ENCODE results near the gene DCAF7. TPM values are rescaled to one million over a fixed set of nuclear protein-coding genes. Genes with fewer than 3 reads are reported as not detected.

The DCAF7 gene
- 77.3 TPM for polyA plus RNA-seq (2013, experiment 1 of 2)
- polyA plus RNA-seq (2013, experiment 2 of 2) = 69.2 TPM

- WGBS, 2 experiments (ENCODE audit: insufficient coverage in 2 of 2) = 0 to 1% methylated on average over 65 to 68 of the region's 72 CpGs
- no peaks in the 10 kb centered on the region for H3K9me3 ChIP-seq (ENCODE audit: control insufficient read depth, low read length)
- H3K27ac ChIP-seq (ENCODE audit: low read depth, low read length, severe bottlenecking) = peak within 1 kb of the TSS; percentile 93
- H3K4me3 ChIP-seq (ENCODE audit: extremely low read depth, insufficient read depth, low read length, poor library complexity, severe bottlenecking) = peak within 1 kb of the TSS; percentile 94
- peaks cover 19% of the 10 kb centered on the region for H3K36me3 ChIP-seq (ENCODE audit: control insufficient read depth, insufficient read depth, low read length)
- H3K4me1 ChIP-seq (ENCODE audit: control insufficient read depth, insufficient read depth, low read length, poor library complexity, severe bottlenecking) = peaks cover 3% of the 10 kb centered on the region
Measured at GRCh38 chr17:63549946-63550816, at the start of gene DCAF7. DCAF7 (plus strand) TSS chr17:63550477; CDS start chr17:63550678, 201 bp downstream.

GRCh38 chr17:63500543-63501390, 49.5 kb upstream of the DCAF7 start:
- Histone ChIP-seq H3K27ac (ENCODE audit: low read depth, low read length, severe bottlenecking) (no peak overlapping the region), H3K9me3 (ENCODE audit: control insufficient read depth, low read length) (no peaks in the 10 kb centered on the region), H3K4me1 (ENCODE audit: control insufficient read depth, insufficient read depth, low read length, poor library complexity, severe bottlenecking) (peaks cover 5% of the 10 kb centered on the region), H3K4me3 (ENCODE audit: extremely low read depth, insufficient read depth, low read length, poor library complexity, severe bottlenecking) (no peak overlapping the region), H3K36me3 (ENCODE audit: control insufficient read depth, insufficient read depth, low read length) (no peaks in the 10 kb centered on the region)
- WGBS, 2 experiments (ENCODE audit: insufficient coverage in 2 of 2) = 62 to 79% methylated on average over 13 to 14 of the region's 14 CpGs

- Histone ChIP-seq H3K9me3 (ENCODE audit: control insufficient read depth, low read length) (no peaks in the 10 kb centered on the region), H3K36me3 (ENCODE audit: control insufficient read depth, insufficient read depth, low read length) (no peaks in the 10 kb centered on the region), H3K4me1 (ENCODE audit: control insufficient read depth, insufficient read depth, low read length, poor library complexity, severe bottlenecking) (peaks cover 5% of the 10 kb centered on the region), H3K4me3 (ENCODE audit: extremely low read depth, insufficient read depth, low read length, poor library complexity, severe bottlenecking) (no peak overlapping the region), H3K27ac (ENCODE audit: low read depth, low read length, severe bottlenecking) (no peak overlapping the region)
- 81 to 85% methylated on average over 4 of the region's 8 CpGs for WGBS, 2 experiments (ENCODE audit: insufficient coverage in 2 of 2)
Measured at GRCh38 chr17:63503341-63503705, 47.0 kb upstream of the DCAF7 start.

GRCh38 chr17:63504261-63504660, 46.0 kb upstream of the DCAF7 start:
- Histone ChIP-seq H3K9me3 (ENCODE audit: control insufficient read depth, low read length) (no peaks in the 10 kb centered on the region), H3K4me3 (ENCODE audit: extremely low read depth, insufficient read depth, low read length, poor library complexity, severe bottlenecking) (no peak overlapping the region), H3K27ac (ENCODE audit: low read depth, low read length, severe bottlenecking) (no peak overlapping the region), H3K4me1 (ENCODE audit: control insufficient read depth, insufficient read depth, low read length, poor library complexity, severe bottlenecking) (peaks cover 3% of the 10 kb centered on the region), H3K36me3 (ENCODE audit: control insufficient read depth, insufficient read depth, low read length) (no peaks in the 10 kb centered on the region)

GRCh38 chr17:63505341-63505740, 44.9 kb upstream of the DCAF7 start:
- no peaks in the 10 kb centered on the region for H3K4me1 ChIP-seq (ENCODE audit: control insufficient read depth, insufficient read depth, low read length, poor library complexity, severe bottlenecking)
- WGBS, 2 experiments (ENCODE audit: insufficient coverage in 2 of 2) = 90 to 93% methylated on average over 3 to 5 of the region's 9 CpGs
- no peaks in the 10 kb centered on the region for H3K9me3 ChIP-seq (ENCODE audit: control insufficient read depth, low read length)
- no peaks in the 10 kb centered on the region for H3K36me3 ChIP-seq (ENCODE audit: control insufficient read depth, insufficient read depth, low read length)
- no peak overlapping the region for H3K27ac ChIP-seq (ENCODE audit: low read depth, low read length, severe bottlenecking)
- no peak overlapping the region for H3K4me3 ChIP-seq (ENCODE audit: extremely low read depth, insufficient read depth, low read length, poor library complexity, severe bottlenecking)

- Histone ChIP-seq H3K27ac (ENCODE audit: low read depth, low read length, severe bottlenecking) (no peak overlapping the region), H3K9me3 (ENCODE audit: control insufficient read depth, low read length) (no peaks in the 10 kb centered on the region), H3K36me3 (ENCODE audit: control insufficient read depth, insufficient read depth, low read length) (no peaks in the 10 kb centered on the region), H3K4me1 (ENCODE audit: control insufficient read depth, insufficient read depth, low read length, poor library complexity, severe bottlenecking) (no peaks in the 10 kb centered on the region), H3K4me3 (ENCODE audit: extremely low read depth, insufficient read depth, low read length, poor library complexity, severe bottlenecking) (no peak overlapping the region)
- 71 to 100% methylated on average over 1 to 2 of the region's 3 CpGs for WGBS, 2 experiments (ENCODE audit: insufficient coverage in 2 of 2)
Measured at GRCh38 chr17:63506627-63507026, 43.6 kb upstream of the DCAF7 start.

- Histone ChIP-seq H3K9me3 (ENCODE audit: control insufficient read depth, low read length) (no peaks in the 10 kb centered on the region), H3K36me3 (ENCODE audit: control insufficient read depth, insufficient read depth, low read length) (no peaks in the 10 kb centered on the region), H3K4me3 (ENCODE audit: extremely low read depth, insufficient read depth, low read length, poor library complexity, severe bottlenecking) (no peak overlapping the region), H3K4me1 (ENCODE audit: control insufficient read depth, insufficient read depth, low read length, poor library complexity, severe bottlenecking) (no peaks in the 10 kb centered on the region), H3K27ac (ENCODE audit: low read depth, low read length, severe bottlenecking) (no peak overlapping the region)
- 82 to 84% methylated on average over 5 to 6 of the region's 8 CpGs for WGBS, 2 experiments (ENCODE audit: insufficient coverage in 2 of 2)
Measured at GRCh38 chr17:63511331-63511730, 38.9 kb upstream of the DCAF7 start.

GRCh38 chr17:63512388-63512787, 37.9 kb upstream of the DCAF7 start:
- Histone ChIP-seq H3K27ac (ENCODE audit: low read depth, low read length, severe bottlenecking) (no peak overlapping the region), H3K36me3 (ENCODE audit: control insufficient read depth, insufficient read depth, low read length) (no peaks in the 10 kb centered on the region), H3K9me3 (ENCODE audit: control insufficient read depth, low read length) (no peaks in the 10 kb centered on the region), H3K4me1 (ENCODE audit: control insufficient read depth, insufficient read depth, low read length, poor library complexity, severe bottlenecking) (peaks cover 8% of the 10 kb centered on the region), H3K4me3 (ENCODE audit: extremely low read depth, insufficient read depth, low read length, poor library complexity, severe bottlenecking) (no peak overlapping the region)
- WGBS, 2 experiments (ENCODE audit: insufficient coverage in 2 of 2) = 83 to 87% methylated on average over 3 of the region's 3 CpGs

- H3K36me3 ChIP-seq (ENCODE audit: control insufficient read depth, insufficient read depth, low read length) = no peaks in the 10 kb centered on the region
- H3K9me3 ChIP-seq (ENCODE audit: control insufficient read depth, low read length) = no peaks in the 10 kb centered on the region
- H3K4me3 ChIP-seq (ENCODE audit: extremely low read depth, insufficient read depth, low read length, poor library complexity, severe bottlenecking) = no peak overlapping the region
- H3K4me1 ChIP-seq (ENCODE audit: control insufficient read depth, insufficient read depth, low read length, poor library complexity, severe bottlenecking) = peaks cover 9% of the 10 kb centered on the region
- WGBS, 2 experiments (ENCODE audit: insufficient coverage in 2 of 2) = 84 to 88% methylated on average over 6 to 7 of the region's 7 CpGs
- no peak overlapping the region for H3K27ac ChIP-seq (ENCODE audit: low read depth, low read length, severe bottlenecking)
Measured at GRCh38 chr17:63512896-63513644, 37.2 kb upstream of the DCAF7 start.

GRCh38 chr17:63514477-63514876, 35.8 kb upstream of the DCAF7 start:
- Histone ChIP-seq H3K4me1 (ENCODE audit: control insufficient read depth, insufficient read depth, low read length, poor library complexity, severe bottlenecking) (peaks cover 9% of the 10 kb centered on the region), H3K9me3 (ENCODE audit: control insufficient read depth, low read length) (no peaks in the 10 kb centered on the region), H3K4me3 (ENCODE audit: extremely low read depth, insufficient read depth, low read length, poor library complexity, severe bottlenecking) (no peak overlapping the region), H3K36me3 (ENCODE audit: control insufficient read depth, insufficient read depth, low read length) (no peaks in the 10 kb centered on the region), H3K27ac (ENCODE audit: low read depth, low read length, severe bottlenecking) (no peak overlapping the region)
- 83% methylated on average over 2 of the region's 3 CpGs for WGBS, 2 experiments (ENCODE audit: insufficient coverage in 2 of 2)
